Erythroblast (primary cell): ENCODE measurements around the gene MEP1A.

Experiments
- GATA1 ChIP-seq: IDR thresholded peaks from 2 replicates; pipeline ENCODE4 v1.6.1; 2011; ENCODE audit warnings: low read depth, mild to moderate bottlenecking, control low read depth, low read length, moderate library complexity
- POLR2A ChIP-seq: IDR thresholded peaks from 2 replicates; pipeline ENCODE4 v1.6.1; 2011; ENCODE audit warnings: mild to moderate bottlenecking, low read length

GRCh38 chr6:46796848-46797580 lies 3.8 kb downstream of the MEP1A start:
- TF ChIP-seq POLR2A (no peak), GATA1 (no peak)
